ENCODE data around the gene MOB3B. TPM values are rescaled to one million over a fixed set of nuclear protein-coding genes. Genes with fewer than 3 reads are reported as not detected.

Gene MOB3B
- total RNA-seq, 1 experiment from 2014 or later: 0.03 TPM

DNA sequence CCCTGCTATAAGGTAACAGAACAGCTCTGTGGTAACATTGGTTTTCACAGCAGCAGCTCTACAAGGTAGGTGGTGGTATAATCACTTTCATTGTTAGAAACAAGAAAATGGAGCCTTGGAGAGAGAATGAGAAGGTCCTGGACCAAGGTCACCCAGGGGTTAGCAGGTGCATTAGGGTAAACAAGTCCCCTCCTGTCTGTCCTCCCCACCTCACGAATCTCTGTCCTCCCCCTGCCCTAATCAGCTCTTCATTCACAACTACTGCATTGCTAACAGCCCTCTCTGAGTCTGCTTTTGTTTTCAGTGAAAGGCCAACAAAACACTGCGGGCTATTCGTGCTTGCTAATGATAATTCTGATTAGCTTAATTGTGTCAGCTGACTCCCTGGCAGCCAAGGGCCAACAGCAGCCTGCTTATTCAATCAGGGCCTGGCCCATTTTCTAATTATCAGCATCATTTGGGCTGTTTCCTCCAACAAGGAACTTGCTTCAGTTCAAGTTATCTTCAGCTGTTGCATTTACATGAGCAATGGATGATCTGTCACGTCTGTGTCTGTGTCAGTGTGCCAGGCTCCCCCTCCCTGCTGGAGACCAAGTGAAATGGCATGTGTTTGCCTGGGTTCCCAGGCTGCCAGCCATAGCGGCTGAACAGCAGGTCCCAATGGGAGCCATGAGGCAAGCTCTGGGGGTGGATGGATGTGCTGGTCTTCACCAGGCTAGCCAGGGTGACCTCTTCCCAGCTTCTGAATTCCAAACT, 176.0 kb downstream of the MOB3B start:
- TF ChIP-seq POLR2AphosphoS5 (IDR thresholded peaks at IDR 0.05; ENCODE audit: low read depth, low read length): no peak
- Histone ChIP-seq H3K4me1 (ENCODE audit: control insufficient read depth, insufficient read depth, low read length) (no peaks in the 10 kb centered on the region), H3K27me3 (ENCODE audit: control insufficient read depth, insufficient read depth, low read length) (no peaks in the 10 kb centered on the region), H3K4me3 (ENCODE audit: low read depth in 2 of 2, low read length in 2 of 2) (no peak overlapping the region), H3K36me3 (ENCODE audit: control insufficient read depth, insufficient read depth, low read length) (no peaks in the 10 kb centered on the region), H3K27ac (ENCODE audit: low read length) (no peak overlapping the region), H3K9me3 (ENCODE audit: control insufficient read depth, insufficient read depth, low read depth, low read length) (no peaks in the 10 kb centered on the region)
- intact Hi-C loops (cut with micrococcal nuclease; ENCODE audit: unreplicated experiment): no loop called here
- DNase-seq (ENCODE audit: low read depth, low spot score) (no peak), ATAC-seq (no peak)
- no TSS peak for BruUV-seq (replicated peaks)
- CTCF ChIA-PET: no interaction called here
- POLR2A ChIA-PET: no interaction called here
- in situ Hi-C loops (cut with HindIII; ENCODE audit: low pct_unique_long_range_greater_than_20kb, low sequenced_read_pairs): no loop called here

DNA sequence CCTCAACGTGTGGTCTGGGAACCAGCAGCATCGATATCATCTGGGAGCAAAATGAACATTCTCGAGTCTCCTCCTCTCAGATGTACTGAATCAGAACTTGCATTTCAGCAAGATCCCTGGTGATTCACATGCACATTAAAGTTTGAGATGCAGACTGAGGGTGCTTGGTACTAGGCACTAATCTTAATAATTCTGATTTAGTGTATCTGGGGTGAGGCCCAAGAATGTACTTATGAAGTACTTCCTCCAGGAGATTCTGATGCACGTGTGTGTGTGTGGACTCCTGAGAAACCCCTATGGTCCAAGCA, 176.5 kb downstream of the MOB3B start:
- no peak overlapping the region for H3K27ac ChIP-seq (ENCODE audit: low read length)
- no peaks in the 10 kb centered on the region for H3K36me3 ChIP-seq (ENCODE audit: control insufficient read depth, insufficient read depth, low read length)
- POLR2A ChIA-PET: no interaction called here
- TF ChIP-seq, protein P1, sequence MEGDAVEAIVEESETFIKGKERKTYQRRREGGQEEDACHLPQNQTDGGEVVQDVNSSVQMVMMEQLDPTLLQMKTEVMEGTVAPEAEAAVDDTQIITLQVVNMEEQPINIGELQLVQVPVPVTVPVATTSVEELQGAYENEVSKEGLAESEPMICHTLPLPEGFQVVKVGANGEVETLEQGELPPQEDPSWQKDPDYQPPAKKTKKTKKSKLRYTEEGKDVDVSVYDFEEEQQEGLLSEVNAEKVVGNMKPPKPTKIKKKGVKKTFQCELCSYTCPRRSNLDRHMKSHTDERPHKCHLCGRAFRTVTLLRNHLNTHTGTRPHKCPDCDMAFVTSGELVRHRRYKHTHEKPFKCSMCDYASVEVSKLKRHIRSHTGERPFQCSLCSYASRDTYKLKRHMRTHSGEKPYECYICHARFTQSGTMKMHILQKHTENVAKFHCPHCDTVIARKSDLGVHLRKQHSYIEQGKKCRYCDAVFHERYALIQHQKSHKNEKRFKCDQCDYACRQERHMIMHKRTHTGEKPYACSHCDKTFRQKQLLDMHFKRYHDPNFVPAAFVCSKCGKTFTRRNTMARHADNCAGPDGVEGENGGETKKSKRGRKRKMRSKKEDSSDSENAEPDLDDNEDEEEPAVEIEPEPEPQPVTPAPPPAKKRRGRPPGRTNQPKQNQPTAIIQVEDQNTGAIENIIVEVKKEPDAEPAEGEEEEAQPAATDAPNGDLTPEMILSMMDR (IDR thresholded peaks at IDR 0.05): no peak
- TF ChIP-seq, protein P2, sequence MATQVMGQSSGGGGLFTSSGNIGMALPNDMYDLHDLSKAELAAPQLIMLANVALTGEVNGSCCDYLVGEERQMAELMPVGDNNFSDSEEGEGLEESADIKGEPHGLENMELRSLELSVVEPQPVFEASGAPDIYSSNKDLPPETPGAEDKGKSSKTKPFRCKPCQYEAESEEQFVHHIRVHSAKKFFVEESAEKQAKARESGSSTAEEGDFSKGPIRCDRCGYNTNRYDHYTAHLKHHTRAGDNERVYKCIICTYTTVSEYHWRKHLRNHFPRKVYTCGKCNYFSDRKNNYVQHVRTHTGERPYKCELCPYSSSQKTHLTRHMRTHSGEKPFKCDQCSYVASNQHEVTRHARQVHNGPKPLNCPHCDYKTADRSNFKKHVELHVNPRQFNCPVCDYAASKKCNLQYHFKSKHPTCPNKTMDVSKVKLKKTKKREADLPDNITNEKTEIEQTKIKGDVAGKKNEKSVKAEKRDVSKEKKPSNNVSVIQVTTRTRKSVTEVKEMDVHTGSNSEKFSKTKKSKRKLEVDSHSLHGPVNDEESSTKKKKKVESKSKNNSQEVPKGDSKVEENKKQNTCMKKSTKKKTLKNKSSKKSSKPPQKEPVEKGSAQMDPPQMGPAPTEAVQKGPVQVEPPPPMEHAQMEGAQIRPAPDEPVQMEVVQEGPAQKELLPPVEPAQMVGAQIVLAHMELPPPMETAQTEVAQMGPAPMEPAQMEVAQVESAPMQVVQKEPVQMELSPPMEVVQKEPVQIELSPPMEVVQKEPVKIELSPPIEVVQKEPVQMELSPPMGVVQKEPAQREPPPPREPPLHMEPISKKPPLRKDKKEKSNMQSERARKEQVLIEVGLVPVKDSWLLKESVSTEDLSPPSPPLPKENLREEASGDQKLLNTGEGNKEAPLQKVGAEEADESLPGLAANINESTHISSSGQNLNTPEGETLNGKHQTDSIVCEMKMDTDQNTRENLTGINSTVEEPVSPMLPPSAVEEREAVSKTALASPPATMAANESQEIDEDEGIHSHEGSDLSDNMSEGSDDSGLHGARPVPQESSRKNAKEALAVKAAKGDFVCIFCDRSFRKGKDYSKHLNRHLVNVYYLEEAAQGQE (IDR thresholded peaks at IDR 0.05; ENCODE audit: insufficient read depth in 1 of 2, low read depth in 2 of 2, low read length in 1 of 2): no peak
- TF ChIP-seq TCF7L2 (IDR thresholded peaks at IDR 0.05; ENCODE audit: low read depth, low read length) (no peak), POLR2AphosphoS5 (IDR thresholded peaks at IDR 0.05; ENCODE audit: low read depth, low read length) (no peak), SIN3A (IDR thresholded peaks at IDR 0.05; ENCODE audit: borderline replicate concordance, insufficient read depth, low read depth, low read length) (no peak)
- no peaks in the 10 kb centered on the region for H3K9me3 ChIP-seq (ENCODE audit: control insufficient read depth, insufficient read depth, low read depth, low read length)
- no peak overlapping the region for H3K4me3 ChIP-seq (ENCODE audit: low read depth in 2 of 2, low read length in 2 of 2)
- no peaks in the 10 kb centered on the region for H3K4me1 ChIP-seq (ENCODE audit: control insufficient read depth, insufficient read depth, low read length)
- no TSS peak for BruUV-seq (replicated peaks)
- DNase-seq (ENCODE audit: low read depth, low spot score): no peak
- CTCF ChIA-PET: no interaction called here
- in situ Hi-C loops (cut with HindIII; ENCODE audit: low pct_unique_long_range_greater_than_20kb, low sequenced_read_pairs) (no loop called here), intact Hi-C loops (cut with micrococcal nuclease; ENCODE audit: unreplicated experiment) (no loop called here)
- H3K27me3 ChIP-seq (ENCODE audit: control insufficient read depth, insufficient read depth, low read length): no peaks in the 10 kb centered on the region
- no peak for ATAC-seq

DNA sequence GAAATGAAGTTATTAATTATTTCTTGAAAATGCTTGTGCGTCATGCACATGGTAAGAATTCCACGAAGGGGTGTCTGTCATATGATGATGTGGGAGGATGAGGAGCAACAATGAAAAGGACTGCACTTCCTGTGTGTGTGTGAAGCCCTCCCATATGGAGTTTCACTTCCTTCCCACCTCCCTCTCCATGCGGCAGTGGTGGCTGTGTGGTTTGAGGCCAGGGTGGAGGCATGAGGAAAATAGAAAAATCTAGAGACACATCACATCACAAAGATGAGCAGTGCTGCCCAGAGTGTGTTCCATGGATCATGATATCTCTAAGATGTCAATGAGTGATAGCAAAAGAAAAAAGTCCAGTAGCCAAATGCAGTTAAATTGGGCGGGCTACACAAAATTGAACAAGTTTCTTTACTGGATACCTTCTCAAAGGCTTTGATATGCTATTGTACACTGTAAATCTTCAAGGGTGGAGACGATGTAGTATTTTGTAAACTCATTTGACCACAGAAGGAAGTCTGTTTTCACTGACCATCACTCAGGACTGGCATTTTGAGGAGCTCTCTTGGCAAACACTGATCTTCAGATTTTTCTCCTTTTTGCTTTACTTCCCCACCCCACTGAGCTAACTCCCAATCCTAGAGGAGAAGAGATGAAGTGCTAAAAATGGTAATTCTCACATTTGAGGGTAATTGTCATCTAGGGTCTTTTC, 177.0 kb downstream of the MOB3B start:
- no peak overlapping the region for H3K27ac ChIP-seq (ENCODE audit: low read length)
- in situ Hi-C loops (cut with HindIII; ENCODE audit: low pct_unique_long_range_greater_than_20kb, low sequenced_read_pairs): no loop called here
- H3K4me1 ChIP-seq (ENCODE audit: control insufficient read depth, insufficient read depth, low read length): no peaks in the 10 kb centered on the region
- no peaks in the 10 kb centered on the region for H3K27me3 ChIP-seq (ENCODE audit: control insufficient read depth, insufficient read depth, low read length)
- BruUV-seq (replicated peaks): no TSS peak
- POLR2A ChIA-PET: no interaction called here
- intact Hi-C loops (cut with micrococcal nuclease; ENCODE audit: unreplicated experiment): no loop called here
- CTCF ChIA-PET: no interaction called here
- no peak for ATAC-seq
- H3K36me3 ChIP-seq (ENCODE audit: control insufficient read depth, insufficient read depth, low read length): no peaks in the 10 kb centered on the region
- no peak for DNase-seq (ENCODE audit: low read depth, low spot score)
- TF ChIP-seq TCF7L2 (IDR thresholded peaks at IDR 0.05; ENCODE audit: low read depth, low read length) (no peak), SIN3A (IDR thresholded peaks at IDR 0.05; ENCODE audit: borderline replicate concordance, insufficient read depth, low read depth, low read length) (no peak), POLR2AphosphoS5 (IDR thresholded peaks at IDR 0.05; ENCODE audit: low read depth, low read length) (no peak)
- TF ChIP-seq, protein P1 (IDR thresholded peaks at IDR 0.05): no peak
- TF ChIP-seq, protein P2 (IDR thresholded peaks at IDR 0.05; ENCODE audit: insufficient read depth in 1 of 2, low read depth in 2 of 2, low read length in 1 of 2): no peak
- H3K4me3 ChIP-seq (ENCODE audit: low read depth in 2 of 2, low read length in 2 of 2): no peak overlapping the region
- no peaks in the 10 kb centered on the region for H3K9me3 ChIP-seq (ENCODE audit: control insufficient read depth, insufficient read depth, low read depth, low read length)

Measured in Panc1 (cell line).